Panc1 (cell line): ENCODE results near the gene DAZAP1.

Experiments
- POLR2AphosphoS5 ChIP-seq: IDR thresholded peaks from 2 replicates; pipeline ENCODE4 v1.6.1; 2012; ENCODE audit warnings: mild to moderate bottlenecking, low read depth, low read length, moderate library complexity
- SIN3A ChIP-seq: IDR thresholded peaks from 2 replicates; pipeline ENCODE4 v1.6.1; 2012; ENCODE audit warnings: low read depth, mild to moderate bottlenecking, low read length, moderate library complexity, borderline replicate concordance; ENCODE audit not compliant: insufficient read depth
- TCF7L2 ChIP-seq: IDR thresholded peaks from 2 replicates; pipeline ENCODE4 v1.6.1; 2011; ENCODE audit warnings: mild to moderate bottlenecking, low read depth, low read length, inconsistent platforms
- TF ChIP-seq, protein P1 (sequence below): fragments of 450-650 bp; IDR thresholded peaks from 2 replicates; pipeline ENCODE4 v1.5.1; 2017; ENCODE audit warnings: mild to moderate bottlenecking
- TF ChIP-seq, protein P2 (sequence below), 2 experiments: IDR thresholded peaks; 2 replicates each; pipeline ENCODE4 v1.6.1; 2011 to 2012; ENCODE audit warnings: low read depth in 2 of 2, control low read depth in 1 of 2, low read length in 1 of 2, mild to moderate bottlenecking in 1 of 2, moderate library complexity in 1 of 2; ENCODE audit not compliant: insufficient read depth in 1 of 2

DNA sequence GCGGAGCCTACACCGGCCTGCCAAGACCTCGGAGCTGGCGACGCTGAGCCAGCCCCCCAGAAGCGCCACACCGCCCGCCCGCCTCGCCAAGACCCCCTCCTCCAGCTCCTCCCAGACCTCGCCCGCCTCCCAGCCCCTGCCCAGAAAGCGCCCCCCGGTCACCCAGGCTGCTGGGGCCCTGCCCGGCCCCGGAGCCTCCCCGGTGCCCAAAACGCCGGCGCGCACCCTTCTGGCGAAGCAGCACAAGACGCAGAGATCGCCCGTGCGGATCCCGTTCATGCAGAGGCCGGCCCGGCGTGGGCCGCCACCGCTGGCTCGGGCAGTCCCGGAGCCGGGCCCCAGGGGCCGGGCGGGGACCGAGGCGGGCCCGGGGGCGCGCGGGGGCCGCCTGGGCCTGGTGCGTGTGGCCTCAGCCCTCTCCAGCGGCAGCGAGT, 61.5 kb downstream of the DAZAP1 start:
- TF ChIP-seq TCF7L2 = no peak
- TF ChIP-seq, protein P1, sequence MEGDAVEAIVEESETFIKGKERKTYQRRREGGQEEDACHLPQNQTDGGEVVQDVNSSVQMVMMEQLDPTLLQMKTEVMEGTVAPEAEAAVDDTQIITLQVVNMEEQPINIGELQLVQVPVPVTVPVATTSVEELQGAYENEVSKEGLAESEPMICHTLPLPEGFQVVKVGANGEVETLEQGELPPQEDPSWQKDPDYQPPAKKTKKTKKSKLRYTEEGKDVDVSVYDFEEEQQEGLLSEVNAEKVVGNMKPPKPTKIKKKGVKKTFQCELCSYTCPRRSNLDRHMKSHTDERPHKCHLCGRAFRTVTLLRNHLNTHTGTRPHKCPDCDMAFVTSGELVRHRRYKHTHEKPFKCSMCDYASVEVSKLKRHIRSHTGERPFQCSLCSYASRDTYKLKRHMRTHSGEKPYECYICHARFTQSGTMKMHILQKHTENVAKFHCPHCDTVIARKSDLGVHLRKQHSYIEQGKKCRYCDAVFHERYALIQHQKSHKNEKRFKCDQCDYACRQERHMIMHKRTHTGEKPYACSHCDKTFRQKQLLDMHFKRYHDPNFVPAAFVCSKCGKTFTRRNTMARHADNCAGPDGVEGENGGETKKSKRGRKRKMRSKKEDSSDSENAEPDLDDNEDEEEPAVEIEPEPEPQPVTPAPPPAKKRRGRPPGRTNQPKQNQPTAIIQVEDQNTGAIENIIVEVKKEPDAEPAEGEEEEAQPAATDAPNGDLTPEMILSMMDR = no peak
- TF ChIP-seq, protein P2, sequence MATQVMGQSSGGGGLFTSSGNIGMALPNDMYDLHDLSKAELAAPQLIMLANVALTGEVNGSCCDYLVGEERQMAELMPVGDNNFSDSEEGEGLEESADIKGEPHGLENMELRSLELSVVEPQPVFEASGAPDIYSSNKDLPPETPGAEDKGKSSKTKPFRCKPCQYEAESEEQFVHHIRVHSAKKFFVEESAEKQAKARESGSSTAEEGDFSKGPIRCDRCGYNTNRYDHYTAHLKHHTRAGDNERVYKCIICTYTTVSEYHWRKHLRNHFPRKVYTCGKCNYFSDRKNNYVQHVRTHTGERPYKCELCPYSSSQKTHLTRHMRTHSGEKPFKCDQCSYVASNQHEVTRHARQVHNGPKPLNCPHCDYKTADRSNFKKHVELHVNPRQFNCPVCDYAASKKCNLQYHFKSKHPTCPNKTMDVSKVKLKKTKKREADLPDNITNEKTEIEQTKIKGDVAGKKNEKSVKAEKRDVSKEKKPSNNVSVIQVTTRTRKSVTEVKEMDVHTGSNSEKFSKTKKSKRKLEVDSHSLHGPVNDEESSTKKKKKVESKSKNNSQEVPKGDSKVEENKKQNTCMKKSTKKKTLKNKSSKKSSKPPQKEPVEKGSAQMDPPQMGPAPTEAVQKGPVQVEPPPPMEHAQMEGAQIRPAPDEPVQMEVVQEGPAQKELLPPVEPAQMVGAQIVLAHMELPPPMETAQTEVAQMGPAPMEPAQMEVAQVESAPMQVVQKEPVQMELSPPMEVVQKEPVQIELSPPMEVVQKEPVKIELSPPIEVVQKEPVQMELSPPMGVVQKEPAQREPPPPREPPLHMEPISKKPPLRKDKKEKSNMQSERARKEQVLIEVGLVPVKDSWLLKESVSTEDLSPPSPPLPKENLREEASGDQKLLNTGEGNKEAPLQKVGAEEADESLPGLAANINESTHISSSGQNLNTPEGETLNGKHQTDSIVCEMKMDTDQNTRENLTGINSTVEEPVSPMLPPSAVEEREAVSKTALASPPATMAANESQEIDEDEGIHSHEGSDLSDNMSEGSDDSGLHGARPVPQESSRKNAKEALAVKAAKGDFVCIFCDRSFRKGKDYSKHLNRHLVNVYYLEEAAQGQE (IDR thresholded peaks at IDR 0.05; ENCODE audit: insufficient read depth in 1 of 2, low read depth in 2 of 2, low read length in 1 of 2) = no peak
- TF ChIP-seq SIN3A = no peak
- TF ChIP-seq POLR2AphosphoS5 = no peak
